HG03439 (cell line): Measurements from ENCODE around the gene GRSF1.
"Not testable (repeated sequence)": the region's sequence is repeated elsewhere in the genome, so short reads cannot be mapped to it uniquely, and the experiment has no call there.

Experiments used
- ATAC-seq: cut with Tn5 transposase; IDR thresholded peaks from one replicate; pipeline ENCODE4 v1.9.1; 2021; ENCODE audit warnings: mild to moderate bottlenecking, moderate library complexity; ENCODE audit not compliant: unreplicated experiment

GRSF1 gene

GRCh38 chr4:70838204-70838603, 1.5 kb downstream of the GRSF1 start:
- ATAC-seq, result no peak

GRCh38 chr4:70836081-70836480, 3.6 kb downstream of the GRSF1 start:
- ATAC-seq, result no peak

GRCh38 chr4:70833675-70834074, 6.0 kb downstream of the GRSF1 start:
- ATAC-seq, result no peak

GRCh38 chr4:70831293-70831692, 8.4 kb downstream of the GRSF1 start:
- ATAC-seq, result no peak

GRCh38 chr4:70830054-70830453, 9.6 kb downstream of the GRSF1 start:
- ATAC-seq, result no peak

GRCh38 chr4:70829492-70829891, 10.2 kb downstream of the GRSF1 start:
- ATAC-seq, result no peak

- no peak for ATAC-seq
These were observed 10.7 kb downstream of the GRSF1 start for GRCh38 chr4:70829015-70829414.

GRCh38 chr4:70818921-70819320, 20.8 kb downstream of the GRSF1 start:
- no peak for ATAC-seq

- no peak for ATAC-seq
These were observed 21.4 kb downstream of the GRSF1 start for GRCh38 chr4:70818173-70818855.

GRCh38 chr4:70816894-70817293, 22.8 kb downstream of the GRSF1 start:
- ATAC-seq, result no peak

- ATAC-seq, result no peak
These were observed 24.3 kb downstream of the GRSF1 start for GRCh38 chr4:70815370-70815769.

- ATAC-seq, result no peak
These were observed 31.5 kb downstream of the GRSF1 start for GRCh38 chr4:70808151-70808550.

GRCh38 chr4:70802928-70803580, 36.6 kb downstream of the GRSF1 start:
- no peak for ATAC-seq

GRCh38 chr4:70801265-70801809, 38.4 kb downstream of the GRSF1 start:
- no peak for ATAC-seq

- no peak for ATAC-seq
These were observed 46.1 kb downstream of the GRSF1 start for GRCh38 chr4:70793626-70794025.

- no peak for ATAC-seq
These were observed 51.0 kb downstream of the GRSF1 start for GRCh38 chr4:70788733-70789132.

GRCh38 chr4:70787496-70787895, 52.2 kb downstream of the GRSF1 start:
- no peak for ATAC-seq

- ATAC-seq, result no peak
These were observed 56.6 kb downstream of the GRSF1 start for GRCh38 chr4:70783096-70783495.

GRCh38 chr4:70778888-70779422, 60.7 kb downstream of the GRSF1 start:
- no peak for ATAC-seq

- no peak for ATAC-seq
These were observed 66.6 kb downstream of the GRSF1 start for GRCh38 chr4:70772929-70773555.

- ATAC-seq, result not testable (repeated sequence)
These were observed 70.3 kb downstream of the GRSF1 start for GRCh38 chr4:70769396-70769795.
